Panc1 (cell line): ENCODE data around the gene PDE6A.

Source experiments
- POLR2AphosphoS5 ChIP-seq: IDR thresholded peaks from 2 replicates; pipeline ENCODE4 v1.6.1; 2012; ENCODE audit warnings: mild to moderate bottlenecking, low read depth, low read length, moderate library complexity
- SIN3A ChIP-seq: IDR thresholded peaks from 2 replicates; pipeline ENCODE4 v1.6.1; 2012; ENCODE audit warnings: low read depth, mild to moderate bottlenecking, low read length, moderate library complexity, borderline replicate concordance; ENCODE audit not compliant: insufficient read depth
- TCF7L2 ChIP-seq: IDR thresholded peaks from 2 replicates; pipeline ENCODE4 v1.6.1; 2011; ENCODE audit warnings: mild to moderate bottlenecking, low read depth, low read length, inconsistent platforms
- TF ChIP-seq, protein P1 (sequence below): fragments of 450-650 bp; IDR thresholded peaks from 2 replicates; pipeline ENCODE4 v1.5.1; 2017; ENCODE audit warnings: mild to moderate bottlenecking
- TF ChIP-seq, protein P2 (sequence below), 2 experiments: IDR thresholded peaks; 2 replicates each; pipeline ENCODE4 v1.6.1; 2011 to 2012; ENCODE audit warnings: low read depth in 2 of 2, control low read depth in 1 of 2, low read length in 1 of 2, mild to moderate bottlenecking in 1 of 2, moderate library complexity in 1 of 2; ENCODE audit not compliant: insufficient read depth in 1 of 2

DNA sequence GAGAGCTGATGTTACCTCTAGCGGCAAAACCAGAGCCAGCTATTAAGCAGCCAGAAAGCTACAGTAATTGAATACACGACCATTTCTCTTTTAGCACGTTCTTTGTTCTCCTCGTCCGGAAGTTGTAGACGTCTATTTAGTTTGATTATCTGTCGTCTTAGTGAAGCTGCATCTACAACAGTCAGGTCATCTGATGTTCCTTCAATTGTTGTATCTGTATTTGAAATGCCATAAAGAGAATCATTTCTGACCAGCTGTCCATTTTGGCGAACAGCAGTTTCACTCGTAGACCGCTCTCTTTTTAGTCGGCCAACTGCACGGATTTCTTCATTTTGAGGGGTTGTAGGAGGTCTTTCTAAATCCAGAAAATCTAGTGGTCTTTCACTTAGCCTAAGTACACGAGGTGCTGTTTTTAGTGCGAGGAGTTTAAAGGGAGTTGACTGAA lies 12.6 kb downstream of the PDE6A start:
- TF ChIP-seq, protein P1, sequence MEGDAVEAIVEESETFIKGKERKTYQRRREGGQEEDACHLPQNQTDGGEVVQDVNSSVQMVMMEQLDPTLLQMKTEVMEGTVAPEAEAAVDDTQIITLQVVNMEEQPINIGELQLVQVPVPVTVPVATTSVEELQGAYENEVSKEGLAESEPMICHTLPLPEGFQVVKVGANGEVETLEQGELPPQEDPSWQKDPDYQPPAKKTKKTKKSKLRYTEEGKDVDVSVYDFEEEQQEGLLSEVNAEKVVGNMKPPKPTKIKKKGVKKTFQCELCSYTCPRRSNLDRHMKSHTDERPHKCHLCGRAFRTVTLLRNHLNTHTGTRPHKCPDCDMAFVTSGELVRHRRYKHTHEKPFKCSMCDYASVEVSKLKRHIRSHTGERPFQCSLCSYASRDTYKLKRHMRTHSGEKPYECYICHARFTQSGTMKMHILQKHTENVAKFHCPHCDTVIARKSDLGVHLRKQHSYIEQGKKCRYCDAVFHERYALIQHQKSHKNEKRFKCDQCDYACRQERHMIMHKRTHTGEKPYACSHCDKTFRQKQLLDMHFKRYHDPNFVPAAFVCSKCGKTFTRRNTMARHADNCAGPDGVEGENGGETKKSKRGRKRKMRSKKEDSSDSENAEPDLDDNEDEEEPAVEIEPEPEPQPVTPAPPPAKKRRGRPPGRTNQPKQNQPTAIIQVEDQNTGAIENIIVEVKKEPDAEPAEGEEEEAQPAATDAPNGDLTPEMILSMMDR: no peak
- TF ChIP-seq POLR2AphosphoS5 (no peak), SIN3A (no peak), TCF7L2 (no peak)
- TF ChIP-seq, protein P2, sequence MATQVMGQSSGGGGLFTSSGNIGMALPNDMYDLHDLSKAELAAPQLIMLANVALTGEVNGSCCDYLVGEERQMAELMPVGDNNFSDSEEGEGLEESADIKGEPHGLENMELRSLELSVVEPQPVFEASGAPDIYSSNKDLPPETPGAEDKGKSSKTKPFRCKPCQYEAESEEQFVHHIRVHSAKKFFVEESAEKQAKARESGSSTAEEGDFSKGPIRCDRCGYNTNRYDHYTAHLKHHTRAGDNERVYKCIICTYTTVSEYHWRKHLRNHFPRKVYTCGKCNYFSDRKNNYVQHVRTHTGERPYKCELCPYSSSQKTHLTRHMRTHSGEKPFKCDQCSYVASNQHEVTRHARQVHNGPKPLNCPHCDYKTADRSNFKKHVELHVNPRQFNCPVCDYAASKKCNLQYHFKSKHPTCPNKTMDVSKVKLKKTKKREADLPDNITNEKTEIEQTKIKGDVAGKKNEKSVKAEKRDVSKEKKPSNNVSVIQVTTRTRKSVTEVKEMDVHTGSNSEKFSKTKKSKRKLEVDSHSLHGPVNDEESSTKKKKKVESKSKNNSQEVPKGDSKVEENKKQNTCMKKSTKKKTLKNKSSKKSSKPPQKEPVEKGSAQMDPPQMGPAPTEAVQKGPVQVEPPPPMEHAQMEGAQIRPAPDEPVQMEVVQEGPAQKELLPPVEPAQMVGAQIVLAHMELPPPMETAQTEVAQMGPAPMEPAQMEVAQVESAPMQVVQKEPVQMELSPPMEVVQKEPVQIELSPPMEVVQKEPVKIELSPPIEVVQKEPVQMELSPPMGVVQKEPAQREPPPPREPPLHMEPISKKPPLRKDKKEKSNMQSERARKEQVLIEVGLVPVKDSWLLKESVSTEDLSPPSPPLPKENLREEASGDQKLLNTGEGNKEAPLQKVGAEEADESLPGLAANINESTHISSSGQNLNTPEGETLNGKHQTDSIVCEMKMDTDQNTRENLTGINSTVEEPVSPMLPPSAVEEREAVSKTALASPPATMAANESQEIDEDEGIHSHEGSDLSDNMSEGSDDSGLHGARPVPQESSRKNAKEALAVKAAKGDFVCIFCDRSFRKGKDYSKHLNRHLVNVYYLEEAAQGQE (IDR thresholded peaks at IDR 0.05; ENCODE audit: insufficient read depth in 1 of 2, low read depth in 2 of 2, low read length in 1 of 2): no peak
